ENCODE data around the gene OSBPL5. TPM values are rescaled to one million over a fixed set of nuclear protein-coding genes. Genes with fewer than 3 reads are reported as not detected.

Gene OSBPL5
- total RNA-seq, 1 experiment from 2014 or later = 115 TPM

DNA sequence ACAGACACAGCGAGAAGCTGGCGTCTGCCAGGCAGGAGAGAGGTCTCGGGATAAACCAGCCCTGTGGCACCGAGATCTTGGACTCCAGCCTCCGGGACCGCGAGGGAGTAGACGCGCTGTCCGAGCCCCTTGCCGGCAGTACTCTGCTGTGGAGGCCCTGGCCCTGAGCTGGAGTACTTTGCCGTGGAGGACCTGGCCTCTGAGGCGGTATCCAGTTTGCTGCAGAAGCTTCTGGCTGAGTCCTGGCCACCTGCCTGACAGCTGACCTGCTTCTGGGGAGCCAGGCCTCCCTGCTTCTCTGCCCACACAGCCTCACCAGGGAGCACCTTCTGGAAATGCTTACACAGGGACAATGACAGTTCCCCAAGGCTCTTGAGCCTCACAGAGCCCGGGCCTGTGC is 76.3 kb downstream of the OSBPL5 start:
- Mint-ChIP-seq H3K27me3 (ENCODE audit: insufficient read depth, unreplicated experiment) (no peaks in the 10 kb centered on the region), H3K36me3 (ENCODE audit: insufficient read depth, unreplicated experiment) (peaks cover 69% of the 10 kb centered on the region), H3K9me3 (ENCODE audit: unreplicated experiment) (no peaks in the 10 kb centered on the region), H3K4me3 (ENCODE audit: unreplicated experiment) (no peak overlapping the region), H3K4me1 (ENCODE audit: insufficient read depth, unreplicated experiment) (peaks cover 12% of the 10 kb centered on the region), H3K27ac (ENCODE audit: low read depth, unreplicated experiment) (no peak overlapping the region)
- intact Hi-C loops (cut with micrococcal nuclease) = no loop called here
- POLR2A ChIA-PET = interaction anchor here (1.1 to 1.6 kb wide), 4 partner anchors 12 to 39 kb away, joined by 3 to 6 read pairs (median 3); partner anchors contain the start of gene CARS1
- TF ChIP-seq, protein P1, sequence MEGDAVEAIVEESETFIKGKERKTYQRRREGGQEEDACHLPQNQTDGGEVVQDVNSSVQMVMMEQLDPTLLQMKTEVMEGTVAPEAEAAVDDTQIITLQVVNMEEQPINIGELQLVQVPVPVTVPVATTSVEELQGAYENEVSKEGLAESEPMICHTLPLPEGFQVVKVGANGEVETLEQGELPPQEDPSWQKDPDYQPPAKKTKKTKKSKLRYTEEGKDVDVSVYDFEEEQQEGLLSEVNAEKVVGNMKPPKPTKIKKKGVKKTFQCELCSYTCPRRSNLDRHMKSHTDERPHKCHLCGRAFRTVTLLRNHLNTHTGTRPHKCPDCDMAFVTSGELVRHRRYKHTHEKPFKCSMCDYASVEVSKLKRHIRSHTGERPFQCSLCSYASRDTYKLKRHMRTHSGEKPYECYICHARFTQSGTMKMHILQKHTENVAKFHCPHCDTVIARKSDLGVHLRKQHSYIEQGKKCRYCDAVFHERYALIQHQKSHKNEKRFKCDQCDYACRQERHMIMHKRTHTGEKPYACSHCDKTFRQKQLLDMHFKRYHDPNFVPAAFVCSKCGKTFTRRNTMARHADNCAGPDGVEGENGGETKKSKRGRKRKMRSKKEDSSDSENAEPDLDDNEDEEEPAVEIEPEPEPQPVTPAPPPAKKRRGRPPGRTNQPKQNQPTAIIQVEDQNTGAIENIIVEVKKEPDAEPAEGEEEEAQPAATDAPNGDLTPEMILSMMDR (IDR thresholded peaks at IDR 0.05; ENCODE audit: unreplicated experiment) = no peak
- CTCF ChIA-PET = interaction anchor here (0.6 to 12.3 kb wide), 5 partner anchors 19 to 327 kb away, joined by 3 to 160 read pairs (median 4); no protein-coding TSS in a partner anchor
- no TSS peak for BruUV-seq (replicated peaks)
- no peak for DNase-seq (ENCODE audit: unreplicated experiment)

- ChIA-PET POLR2A (interaction anchor here (1.2 to 1.6 kb wide), 3 partner anchors 13 to 38 kb away, joined by 3 to 6 read pairs (median 3); partner anchors contain the start of gene CARS1), CTCF (interaction anchor here (0.7 to 12.3 kb wide), 5 partner anchors 18 to 158 kb away, joined by 3 to 160 read pairs (median 3); no protein-coding TSS in a partner anchor)
- Mint-ChIP-seq H3K4me1 (ENCODE audit: insufficient read depth, unreplicated experiment) (peaks cover 12% of the 10 kb centered on the region), H3K27me3 (ENCODE audit: insufficient read depth, unreplicated experiment) (no peaks in the 10 kb centered on the region), H3K36me3 (ENCODE audit: insufficient read depth, unreplicated experiment) (peaks cover 62% of the 10 kb centered on the region), H3K4me3 (ENCODE audit: unreplicated experiment) (no peak overlapping the region), H3K27ac (ENCODE audit: low read depth, unreplicated experiment) (no peak overlapping the region), H3K9me3 (ENCODE audit: unreplicated experiment) (no peaks in the 10 kb centered on the region)
- intact Hi-C loops (cut with micrococcal nuclease) = no loop called here
- TF ChIP-seq, protein P1 (IDR thresholded peaks at IDR 0.05; ENCODE audit: unreplicated experiment) = no peak
- DNase-seq (ENCODE audit: unreplicated experiment) = peak; percentile 51
- no TSS peak for BruUV-seq (replicated peaks)
These were observed 77.0 kb downstream of the OSBPL5 start for GRCh38 chr11:3087821-3088800.

DNA sequence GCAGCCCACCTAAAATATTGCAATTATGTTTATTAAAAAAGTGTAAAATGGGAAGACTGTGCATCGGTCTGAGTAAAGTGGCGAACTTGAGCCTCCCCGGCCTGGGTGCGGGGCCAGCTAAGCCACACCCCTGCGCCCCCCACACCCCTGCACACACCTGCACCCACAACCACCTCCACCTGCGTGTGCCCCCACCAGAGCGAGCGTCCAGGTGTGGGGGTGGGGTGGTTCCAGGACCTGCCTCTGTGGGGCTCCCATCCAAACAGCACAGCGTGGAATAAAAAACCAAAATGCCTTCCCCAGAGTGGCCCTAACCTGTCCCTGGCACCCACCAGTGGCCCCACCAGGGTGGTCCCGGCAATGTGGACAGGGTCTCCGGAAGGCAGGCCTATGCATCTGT is 77.7 kb downstream of the OSBPL5 start:
- DNase-seq (ENCODE audit: unreplicated experiment) = no peak
- H3K4me3 Mint-ChIP-seq (ENCODE audit: unreplicated experiment) = no peak overlapping the region
- BruUV-seq (replicated peaks) = TSS peak; percentile 8
- TF ChIP-seq, protein P1 (IDR thresholded peaks at IDR 0.05; ENCODE audit: unreplicated experiment) = no peak
- ChIA-PET CTCF (interaction anchor here (0.7 to 12.3 kb wide), 2 partner anchors 37 to 50 kb away, joined by 3 to 160 read pairs; no protein-coding TSS in a partner anchor), POLR2A (interaction anchor here (0.7 to 1.6 kb wide), 3 partner anchors 18 to 107 kb away, joined by 3 to 6 read pairs (median 3); partner anchors contain the start of gene CARS1)
- peaks cover 54% of the 10 kb centered on the region for H3K36me3 Mint-ChIP-seq (ENCODE audit: insufficient read depth, unreplicated experiment)
- intact Hi-C loops (cut with micrococcal nuclease) = no loop called here
- peaks cover 12% of the 10 kb centered on the region for H3K4me1 Mint-ChIP-seq (ENCODE audit: insufficient read depth, unreplicated experiment)
- H3K27ac Mint-ChIP-seq (ENCODE audit: low read depth, unreplicated experiment) = no peak overlapping the region
- H3K27me3 Mint-ChIP-seq (ENCODE audit: insufficient read depth, unreplicated experiment) = no peaks in the 10 kb centered on the region
- no peaks in the 10 kb centered on the region for H3K9me3 Mint-ChIP-seq (ENCODE audit: unreplicated experiment)

- H3K4me3 Mint-ChIP-seq (ENCODE audit: unreplicated experiment) = no peak overlapping the region
- no peak overlapping the region for H3K27ac Mint-ChIP-seq (ENCODE audit: low read depth, unreplicated experiment)
- H3K27me3 Mint-ChIP-seq (ENCODE audit: insufficient read depth, unreplicated experiment) = no peaks in the 10 kb centered on the region
- no TSS peak for BruUV-seq (replicated peaks)
- peaks cover 8% of the 10 kb centered on the region for H3K4me1 Mint-ChIP-seq (ENCODE audit: insufficient read depth, unreplicated experiment)
- no peak for DNase-seq (ENCODE audit: unreplicated experiment)
- H3K36me3 Mint-ChIP-seq (ENCODE audit: insufficient read depth, unreplicated experiment) = peaks cover 48% of the 10 kb centered on the region
- H3K9me3 Mint-ChIP-seq (ENCODE audit: unreplicated experiment) = no peaks in the 10 kb centered on the region
- intact Hi-C loops (cut with micrococcal nuclease) = no loop called here
- POLR2A ChIA-PET = interaction anchor here (0.7 to 1.6 kb wide), 3 partner anchors 17 to 106 kb away, joined by 3 read pairs; no protein-coding TSS in a partner anchor
- CTCF ChIA-PET = interaction anchor here (1.5 to 12.3 kb wide), 3 partner anchors 10 to 49 kb away, joined by 3 to 160 read pairs (median 9); no protein-coding TSS in a partner anchor
- TF ChIP-seq, protein P1 (IDR thresholded peaks at IDR 0.05; ENCODE audit: unreplicated experiment) = no peak
These were observed 78.4 kb downstream of the OSBPL5 start for GRCh38 chr11:3086671-3087150.

Data from MCF 10A (cell line).